Measurements from ENCODE around the gene UBA52. TPM values are rescaled to one million over a fixed set of nuclear protein-coding genes. Genes with fewer than 3 reads are reported as not detected.
A peak's percentile ranks its signal among the peaks of the same experiment; 100 is the strongest.

Gene UBA52
- total and polyA plus RNA-seq, 10 of the 15 experiments (the other 5 are each of a cell fraction or from before 2014, with no cell fraction given), result 1,131 to 2,392 (median 1,645) TPM

DNA sequence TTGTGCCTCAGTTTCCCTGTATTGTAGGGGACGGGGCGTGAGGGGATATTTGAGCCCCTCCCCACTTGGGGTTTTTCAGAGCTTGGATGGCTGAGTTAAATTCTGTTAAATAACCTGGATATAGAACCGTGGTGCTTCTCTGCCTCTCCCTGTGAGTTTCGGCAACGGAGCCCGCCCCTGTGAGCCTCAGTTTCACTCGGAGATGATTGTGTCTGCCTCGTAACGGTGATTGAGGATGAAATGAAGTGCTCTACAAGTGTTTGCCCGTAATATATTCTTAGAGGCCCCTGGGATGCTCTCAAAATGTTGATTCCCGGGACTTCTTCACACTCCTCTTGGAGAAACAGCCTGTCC is 13.5 kb upstream of the UBA52 start:
- Histone ChIP-seq H3K4me3 (peak overlapping the region; percentile 95), H3K79me2 (ENCODE audit: control insufficient read depth, insufficient read depth, low read length) (peaks cover 32% of the 10 kb centered on the region), H3K9ac (ENCODE audit: control insufficient read depth, insufficient read depth, low read length) (peak overlapping the region; percentile 89), H3K36me3 (ENCODE audit: control insufficient read depth in 2 of 2, insufficient read depth in 2 of 2, low read length in 1 of 2) (peaks cover 6 to 7% of the 10 kb centered on the region in 2 experiments; a peak in 3 of 4 replicates), H2AFZ (ENCODE audit: control insufficient read depth, low read depth, low read length) (no peak overlapping the region), H3K9me3 (replicated peaks; ENCODE audit: control insufficient read depth, insufficient read depth, low read length) (no peaks in the 10 kb centered on the region), H3K4me2 (ENCODE audit: control insufficient read depth, insufficient read depth) (peak overlapping the region; percentile 82), H4K20me1 (ENCODE audit: control insufficient read depth, insufficient read depth) (no peaks in the 10 kb centered on the region), H3K27me3 (replicated peaks in 1 of 2; ENCODE audit: control insufficient read depth in 2 of 2, insufficient read depth in 2 of 2, low read length in 1 of 2) (no peaks in the 10 kb centered on the region), H3K4me1 (ENCODE audit: control insufficient read depth, insufficient read depth, low read length) (no peaks in the 10 kb centered on the region), H3K27ac (ENCODE audit: control insufficient read depth, insufficient read depth) (peak overlapping the region; percentile 60)
- under 1% methylated on average over 11 of the region's 11 CpGs for WGBS (ENCODE audit: insufficient coverage, insufficient replicate concordance, low lambda C conversion rate, missing lambda C conversion rate)
- FAIRE-seq (peak; percentile 7), ATAC-seq (peak; percentile 19), DNase-seq (ENCODE audit: low read depth, low spot score) (no peak)
- ChIA-PET POLR2A (interaction anchor here (0.6 to 7.5 kb wide), 15 partner anchors 12 to 361 kb away, joined by 3 to 79 read pairs (median 4); partner anchors contain the start of genes DDX49, ELL, FKBP8 and REX1BD), CTCF (interaction anchor here (0.7 to 5.6 kb wide), 11 partner anchors 11 to 289 kb away, joined by 3 to 35 read pairs (median 5); partner anchors contain the start of genes ELL, FKBP8, REX1BD and UBA52), RAD21 (ENCODE audit: unreplicated experiment) (interaction anchor here (1.0 to 7.1 kb wide), 10 partner anchors 14 to 361 kb away, joined by 3 to 39 read pairs (median 6); partner anchors contain the start of genes COPE, DDX49, ELL and FKBP8), SMC1A (ENCODE audit: uncharacterized antibody, unreplicated experiment) (interaction anchor here (0.8 to 4.8 kb wide), 10 partner anchors 9 to 80 kb away, joined by 3 to 29 read pairs (median 4); partner anchors contain the start of genes ELL, FKBP8, REX1BD and UBA52)
- TSS peak; percentile 81 for BruUV-seq (replicated peaks)
- intact Hi-C loops (cut with micrococcal nuclease; ENCODE audit: unreplicated experiment) (no loop called here), in situ Hi-C loops (cut with MboI) (no loop called here)
- TF ChIP-seq NFYB (IDR thresholded peaks at IDR 0.05; ENCODE audit: insufficient read depth, low read depth, low read length), result no peak
- no peak for TF ChIP-seq DPF2 (IDR thresholded peaks at IDR 0.05)
- TF ChIP-seq KDM1A (IDR thresholded peaks at IDR 0.05; ENCODE audit: borderline replicate concordance), result no peak
- TF ChIP-seq, protein P1, sequence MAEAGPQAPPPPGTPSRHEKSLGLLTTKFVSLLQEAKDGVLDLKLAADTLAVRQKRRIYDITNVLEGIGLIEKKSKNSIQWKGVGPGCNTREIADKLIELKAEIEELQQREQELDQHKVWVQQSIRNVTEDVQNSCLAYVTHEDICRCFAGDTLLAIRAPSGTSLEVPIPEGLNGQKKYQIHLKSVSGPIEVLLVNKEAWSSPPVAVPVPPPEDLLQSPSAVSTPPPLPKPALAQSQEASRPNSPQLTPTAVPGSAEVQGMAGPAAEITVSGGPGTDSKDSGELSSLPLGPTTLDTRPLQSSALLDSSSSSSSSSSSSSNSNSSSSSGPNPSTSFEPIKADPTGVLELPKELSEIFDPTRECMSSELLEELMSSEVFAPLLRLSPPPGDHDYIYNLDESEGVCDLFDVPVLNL (IDR thresholded peaks at IDR 0.05; ENCODE audit: low read depth, low read length), result no peak
- 0 out of 2 replicates have a peak, but pooled peaks have one; percentile 13 for TF ChIP-seq SMARCA5 (IDR thresholded peaks at IDR 0.05)
- TF ChIP-seq STAT1 (conservative IDR thresholded peaks at IDR 0.05), result no peak
- no peak for TF ChIP-seq SRF (IDR thresholded peaks at IDR 0.05; ENCODE audit: low read depth in 2 of 2, low read length in 2 of 2)
- no peak for TF ChIP-seq PML (IDR thresholded peaks at IDR 0.05; ENCODE audit: low read length)
- TF ChIP-seq, protein P2, sequence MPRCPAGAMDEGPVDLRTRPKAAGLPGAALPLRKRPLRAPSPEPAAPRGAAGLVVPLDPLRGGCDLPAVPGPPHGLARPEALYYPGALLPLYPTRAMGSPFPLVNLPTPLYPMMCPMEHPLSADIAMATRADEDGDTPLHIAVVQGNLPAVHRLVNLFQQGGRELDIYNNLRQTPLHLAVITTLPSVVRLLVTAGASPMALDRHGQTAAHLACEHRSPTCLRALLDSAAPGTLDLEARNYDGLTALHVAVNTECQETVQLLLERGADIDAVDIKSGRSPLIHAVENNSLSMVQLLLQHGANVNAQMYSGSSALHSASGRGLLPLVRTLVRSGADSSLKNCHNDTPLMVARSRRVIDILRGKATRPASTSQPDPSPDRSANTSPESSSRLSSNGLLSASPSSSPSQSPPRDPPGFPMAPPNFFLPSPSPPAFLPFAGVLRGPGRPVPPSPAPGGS (IDR thresholded peaks at IDR 0.05; ENCODE audit: borderline replicate concordance, insufficient read depth, low read depth, low read length, poor library complexity, severe bottlenecking), result no peak
- no peak for TF ChIP-seq MTA2 (IDR thresholded peaks at IDR 0.05; ENCODE audit: low read depth)
- peak; percentile 2; the same call in 1 of the 2 replicates for TF ChIP-seq IKZF1 (conservative IDR thresholded peaks at IDR 0.05)
- no peak for TF ChIP-seq ATF7 (IDR thresholded peaks at IDR 0.05; ENCODE audit: low read depth)
